B cell (primary cell): ENCODE data around the gene SASH1. TPM values are rescaled to one million over a fixed set of nuclear protein-coding genes. Genes with fewer than 3 reads are reported as not detected.

Source experiments
- ATAC-seq: fragments of 200-7000 bp; cut with Tn5 transposase; one replicate; pipeline ENCODE4 v1.10.0; 2021; ENCODE audit warnings: low read depth, mild to moderate bottlenecking, moderate number of reproducible peaks, moderate library complexity
- CTCF ChIA-PET: fragments of 350-600 bp; sonication (Branson Sonifier 250); formaldehyde crosslinking; loops from one replicate; lab custom pipeline; 2021; ENCODE audit warnings: antibody characterized with exemption, inconsistent platforms; lab: Charles Lee
- POLR2A ChIA-PET: fragments of 350-600 bp; sonication (Branson Sonifier 250); formaldehyde crosslinking; loops from one replicate; lab custom pipeline; 2021; ENCODE audit warnings: antibody characterized with exemption; lab: Charles Lee
- DNase-seq: peaks from one replicate; pipeline ENCODE4 v3.0.0; 2013
- H2AFZ ChIP-seq: 2 replicates; pipeline ENCODE4 v1.6.1; 2012; ENCODE audit warnings: mild to moderate bottlenecking, low read depth, low read length; ENCODE audit not compliant: insufficient read depth, poor library complexity, severe bottlenecking
- H3K27ac ChIP-seq, 2 donors: 1 replicate in 1 of 2; 2 replicates in 1 of 2; pipeline ENCODE4 v1.5.1; 2012 to 2013; ENCODE audit warnings: low read length in 2 of 2, mild to moderate bottlenecking in 2 of 2, moderate library complexity in 1 of 2
- H3K27me3 ChIP-seq, 4 experiments: fragments of 200-600 bp in 1 of 4; sonication (generic) in 1 of 4; replicated peaks in 1 of 4; 1 replicate in 2 of 4; 2 replicates in 2 of 4; pipeline versions ENCODE4 v1.6.1 to v1.7.0; 2013 to 2016; ENCODE audit warnings: low read length in 3 of 4, mild to moderate bottlenecking in 2 of 4, mixed read lengths in 1 of 4, moderate library complexity in 1 of 4; ENCODE audit not compliant: insufficient read depth in 4 of 4, control insufficient read depth in 3 of 4; ENCODE audit errors: control extremely low read depth in 1 of 4
- H3K36me3 ChIP-seq, 2 experiments: replicated peaks in 1 of 2; 1 replicate in 1 of 2; 2 replicates in 1 of 2; pipeline versions ENCODE4 v1.6.1 to v1.7.1; 2013; ENCODE audit warnings: low read length in 1 of 2; ENCODE audit not compliant: insufficient read depth in 2 of 2, control insufficient read depth in 1 of 2; ENCODE audit errors: control extremely low read depth in 1 of 2, extremely low read depth in 1 of 2
- H3K4me1 ChIP-seq, 2 donors: fragments of 200-600 bp in 1 of 2; sonication (generic) in 1 of 2; 1 replicate in 1 of 2; 2 replicates in 1 of 2; pipeline versions ENCODE4 v1.5.1 to v1.6.1; 2013 to 2017; ENCODE audit warnings: low read length in 2 of 2; ENCODE audit not compliant: control insufficient read depth in 2 of 2, insufficient read depth in 2 of 2
- H3K4me2 ChIP-seq: replicated peaks from 2 replicates; pipeline ENCODE3; 2012; ENCODE audit warnings: mild to moderate bottlenecking, low read depth, low read length; ENCODE audit not compliant: poor library complexity, severe bottlenecking
- H3K4me3 ChIP-seq, 5 experiments: fragments of 200-600 bp in 1 of 5; sonication (generic) in 1 of 5; 1 replicate in 3 of 5; 2 replicates in 2 of 5; pipeline versions ENCODE4 v1.5.1 to v1.7.0; 2011 to 2016; ENCODE audit warnings: low read length in 4 of 5, mild to moderate bottlenecking in 4 of 5, low read depth in 2 of 5, control low read depth in 1 of 5, moderate library complexity in 1 of 5; ENCODE audit not compliant: insufficient read depth in 1 of 5; ENCODE audit errors: control extremely low read depth in 1 of 5, extremely low read depth in 1 of 5
- H3K79me2 ChIP-seq: fragments of 200-600 bp; sonication (generic); one replicate; pipeline ENCODE4 v1.6.0; 2016; ENCODE audit warnings: low read length; ENCODE audit not compliant: control insufficient read depth, insufficient read depth
- H3K9ac ChIP-seq: fragments of 200-600 bp; sonication (generic); 2 replicates; pipeline ENCODE4 v1.6.1; 2017; ENCODE audit warnings: mild to moderate bottlenecking, low read length, moderate library complexity
- H3K9me3 ChIP-seq, 3 donors: one replicate each; pipeline versions ENCODE4 v1.6.1 to v1.7.1; 2013; ENCODE audit warnings: low read length in 2 of 3; ENCODE audit not compliant: control insufficient read depth in 2 of 3, insufficient read depth in 1 of 3; ENCODE audit errors: control extremely low read depth in 1 of 3
- H4K20me1 ChIP-seq: 2 replicates; pipeline ENCODE4 v1.6.0; 2012; ENCODE audit warnings: mild to moderate bottlenecking, low read length; ENCODE audit not compliant: insufficient read depth, control insufficient read depth, poor library complexity, severe bottlenecking
- H3K27ac Mint-ChIP-seq: one replicate; pipeline ENCODE4 v1.8.0; 2021; ENCODE audit warnings: mixed read lengths
- H3K27me3 Mint-ChIP-seq: one replicate; pipeline ENCODE4 v1.8.0; 2021; ENCODE audit warnings: mixed read lengths
- H3K4me1 Mint-ChIP-seq: one replicate; pipeline ENCODE4 v1.8.0; 2021; ENCODE audit warnings: mixed read lengths
- H3K4me3 Mint-ChIP-seq: one replicate; pipeline ENCODE4 v1.8.0; 2021; ENCODE audit warnings: mixed read lengths
- H3K9me3 Mint-ChIP-seq: one replicate; pipeline ENCODE4 v1.8.0; 2022; ENCODE audit warnings: mixed read lengths; ENCODE audit not compliant: insufficient read depth
- EZH2 ChIP-seq: IDR thresholded peaks from 2 replicates; pipeline ENCODE4 v1.6.1; 2012; ENCODE audit warnings: borderline replicate concordance, low read depth, mild to moderate bottlenecking, moderate library complexity, low read length; ENCODE audit not compliant: insufficient read depth, poor library complexity, severe bottlenecking
- WGBS: methylation state at CpG from one replicate; pipeline ENCODE4 v1.1.5; 2013; ENCODE audit warnings: missing lambda C conversion rate; ENCODE audit not compliant: insufficient coverage; 5-methylcytosine and 5-hydroxymethylcytosine counted together
- intact Hi-C: fragments of 100-400 bp; cut with micrococcal nuclease; formaldehyde crosslinking; loops from one replicate; pipeline ENCODE4 v1.10.0; 2022
- polyA plus RNA-seq: library from polyadenylated mRNA; depleted of rRNA; stranded (reverse); fragments of >200 nt; gene quantifications from 2 replicates; pipeline ENCODE4 v1.2.3, GENCODE V29; 2012
- total RNA-seq, 2 donors: library from RNA; stranded (reverse); fragments of 120-200 nt in 1 of 2; gene quantifications; 1 replicate in 1 of 2; 2 replicates in 1 of 2; pipeline versions ENCODE4 v1.2.3 to v1.2.4, GENCODE V29; 2013 to 2022
- TF ChIP-seq, protein P1 (sequence below): fragments of 200-600 bp; IDR thresholded peaks from one replicate; pipeline ENCODE4 v1.8.0; 2022; ENCODE audit warnings: antibody characterized with exemption, mild to moderate bottlenecking

SASH1 gene
- total and polyA plus RNA-seq, 2 donors (not counting 1 experiment from before 2014, with no cell fraction given), result 0.01 to 0.07 TPM

GRCh38 chr6:148436466-148436865 is 93.8 kb downstream of the SASH1 start:
- ChIA-PET CTCF (no interaction called here), POLR2A (no interaction called here)
- Histone ChIP-seq H3K4me2 (no peak overlapping the region), H3K79me2 (no peaks in the 10 kb centered on the region), H3K36me3 (no peaks in the 10 kb centered on the region), H3K9me3 (peaks cover 0 to 2% (median 0%) of the 10 kb centered on the region in 3 donors), H3K4me3 (no peak overlapping the region), H3K27me3 (no peaks in the 10 kb centered on the region), H3K4me1 (no peaks in the 10 kb centered on the region), H3K27ac (no peak overlapping the region), H4K20me1 (no peaks in the 10 kb centered on the region), H2AFZ (no peak overlapping the region), H3K9ac (no peak overlapping the region)
- ATAC-seq (no peak), DNase-seq (no peak)
- Mint-ChIP-seq H3K27ac (no peak overlapping the region), H3K9me3 (no peaks in the 10 kb centered on the region), H3K4me3 (no peak overlapping the region), H3K27me3 (peaks cover 17% of the 10 kb centered on the region), H3K4me1 (no peaks in the 10 kb centered on the region)
- intact Hi-C loops, result no loop called here
- 92% methylated on average over 1 of the region's 1 CpG for WGBS
- no peak for TF ChIP-seq EZH2
- TF ChIP-seq, protein P1, sequence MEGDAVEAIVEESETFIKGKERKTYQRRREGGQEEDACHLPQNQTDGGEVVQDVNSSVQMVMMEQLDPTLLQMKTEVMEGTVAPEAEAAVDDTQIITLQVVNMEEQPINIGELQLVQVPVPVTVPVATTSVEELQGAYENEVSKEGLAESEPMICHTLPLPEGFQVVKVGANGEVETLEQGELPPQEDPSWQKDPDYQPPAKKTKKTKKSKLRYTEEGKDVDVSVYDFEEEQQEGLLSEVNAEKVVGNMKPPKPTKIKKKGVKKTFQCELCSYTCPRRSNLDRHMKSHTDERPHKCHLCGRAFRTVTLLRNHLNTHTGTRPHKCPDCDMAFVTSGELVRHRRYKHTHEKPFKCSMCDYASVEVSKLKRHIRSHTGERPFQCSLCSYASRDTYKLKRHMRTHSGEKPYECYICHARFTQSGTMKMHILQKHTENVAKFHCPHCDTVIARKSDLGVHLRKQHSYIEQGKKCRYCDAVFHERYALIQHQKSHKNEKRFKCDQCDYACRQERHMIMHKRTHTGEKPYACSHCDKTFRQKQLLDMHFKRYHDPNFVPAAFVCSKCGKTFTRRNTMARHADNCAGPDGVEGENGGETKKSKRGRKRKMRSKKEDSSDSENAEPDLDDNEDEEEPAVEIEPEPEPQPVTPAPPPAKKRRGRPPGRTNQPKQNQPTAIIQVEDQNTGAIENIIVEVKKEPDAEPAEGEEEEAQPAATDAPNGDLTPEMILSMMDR, result no peak

GRCh38 chr6:148438632-148439031 is 96.0 kb downstream of the SASH1 start:
- H3K79me2 ChIP-seq, result no peaks in the 10 kb centered on the region
- no peak overlapping the region for H3K27ac Mint-ChIP-seq
- H3K27ac ChIP-seq, result no peak overlapping the region
- ATAC-seq, result no peak
- no peak overlapping the region for H3K9ac ChIP-seq
- H3K27me3 Mint-ChIP-seq, result peaks cover 17% of the 10 kb centered on the region
- peaks cover 0 to 2% (median 0%) of the 10 kb centered on the region in 3 donors for H3K9me3 ChIP-seq
- no peak for TF ChIP-seq EZH2
- TF ChIP-seq, protein P1, result no peak
- no peaks in the 10 kb centered on the region for H3K4me1 Mint-ChIP-seq
- no peak overlapping the region for H2AFZ ChIP-seq
- no peaks in the 10 kb centered on the region for H3K4me1 ChIP-seq
- intact Hi-C loops, result no loop called here
- H3K9me3 Mint-ChIP-seq, result no peaks in the 10 kb centered on the region
- H3K4me3 ChIP-seq, result no peak overlapping the region
- CTCF ChIA-PET, result no interaction called here
- H3K4me3 Mint-ChIP-seq, result no peak overlapping the region
- H3K36me3 ChIP-seq, result no peaks in the 10 kb centered on the region
- no peak overlapping the region for H3K4me2 ChIP-seq
- WGBS, result 100% methylated on average over 3 of the region's 7 CpGs
- POLR2A ChIA-PET, result no interaction called here
- no peak for DNase-seq
- H4K20me1 ChIP-seq, result no peaks in the 10 kb centered on the region
- H3K27me3 ChIP-seq, result peaks cover 0 to under 1% (median 0%) of the 10 kb centered on the region in 4 experiments
